AG04450 (cell line): ENCODE data around the gene MTHFD1L. TPM values are rescaled to one million over a fixed set of nuclear protein-coding genes. Genes with fewer than 3 reads are reported as not detected.
"Not testable (repeated sequence)": the region's sequence is repeated elsewhere in the genome, so short reads cannot be mapped to it uniquely, and the experiment has no call there.

Experiments
- CTCF ChIA-PET: fragments of 300-600, 350-600 bp; formaldehyde crosslinking; extraction: SDS; loops from one replicate; lab custom pipeline; 2022; ENCODE audit warnings: antibody characterized with exemption, inconsistent platforms; lab: Charles Lee
- POLR2A ChIA-PET: fragments of 350-600 bp; formaldehyde crosslinking; extraction: SDS; loops from one replicate; lab custom pipeline; 2021; ENCODE audit warnings: antibody characterized with exemption, inconsistent platforms; lab: Yijun Ruan, JAX
- DNase-seq: peaks from one replicate; pipeline ENCODE4 v3.0.0-alpha.2; 2011; ENCODE audit warnings: low read depth, low spot score
- H3K27ac ChIP-seq: one replicate; pipeline ENCODE4 v1.5.1; 2012; ENCODE audit warnings: low read depth, low read length, control low read depth
- H3K27me3 ChIP-seq: one replicate; pipeline ENCODE4 v1.6.0; 2012; ENCODE audit warnings: low read length; ENCODE audit not compliant: control insufficient read depth, insufficient read depth
- H3K4me3 ChIP-seq: 2 replicates; pipeline ENCODE4 v1.5.1; 2011; ENCODE audit warnings: mild to moderate bottlenecking, low read depth, low read length, control low read depth
- H3K9me3 ChIP-seq: 2 replicates; pipeline ENCODE4 v1.5.1; 2012; ENCODE audit warnings: low read length; ENCODE audit not compliant: control insufficient read depth, insufficient read depth
- CTCF ChIP-seq: IDR thresholded peaks from 2 replicates; pipeline ENCODE4 v1.5.1; 2011; ENCODE audit warnings: low read depth, low read length, control low read depth, inconsistent platforms
- polyA plus RNA-seq: library from polyadenylated mRNA; depleted of rRNA; stranded (reverse); fragments of >200 nt; gene quantifications from 2 replicates; pipeline ENCODE4 v1.2.3, GENCODE V29; 2011

MTHFD1L gene
- polyA plus RNA-seq, 1 experiment, result 69.1 TPM

- Histone ChIP-seq H3K27me3 (no peaks in the 10 kb centered on the region), H3K4me3 (no peak overlapping the region), H3K9me3 (no peaks in the 10 kb centered on the region), H3K27ac (no peak overlapping the region)
- DNase-seq, result no peak
- CTCF ChIA-PET, result interaction anchor here (0.6 to 1.7 kb wide), 3 partner anchors 21 to 287 kb away, joined by 3 to 6 read pairs (median 3); no protein-coding TSS in a partner anchor
- POLR2A ChIA-PET, result no interaction called here
- no peak for TF ChIP-seq CTCF
Observed at GRCh38 chr6:151038616-151039015, 173.1 kb downstream of the MTHFD1L start.

- DNase-seq, result peak; percentile 69
- POLR2A ChIA-PET, result interaction anchor here (0.5 to 1.0 kb wide), 2 partner anchors 18 to 284 kb away, joined by 3 read pairs; no protein-coding TSS in a partner anchor
Observed at GRCh38 chr6:151040888-151041521, 175.5 kb downstream of the MTHFD1L start.

GRCh38 chr6:151041686-151042085 is 176.2 kb downstream of the MTHFD1L start:
- no peak for DNase-seq
- peak overlapping the region; percentile 90 for H3K27ac ChIP-seq
- ChIA-PET CTCF (interaction anchor here (0.9 to 1.9 kb wide), 4 partner anchors 27 to 293 kb away, joined by 4 to 6 read pairs (median 5); no protein-coding TSS in a partner anchor), POLR2A (interaction anchor here (1.0 kb wide), 1 partner anchor 283 kb away, joined by 3 read pairs; no protein-coding TSS in a partner anchor)
- no peak overlapping the region for H3K4me3 ChIP-seq
- no peak for TF ChIP-seq CTCF
- no peaks in the 10 kb centered on the region for H3K27me3 ChIP-seq
- no peaks in the 10 kb centered on the region for H3K9me3 ChIP-seq

More at GRCh38 chr6:151040888-151041521, 175.5 kb downstream of the MTHFD1L start:
- CTCF ChIA-PET, result interaction anchor here (0.8 to 1.9 kb wide), 5 partner anchors 36 to 294 kb away, joined by 3 to 5 read pairs (median 5); no protein-coding TSS in a partner anchor
- H3K27ac ChIP-seq, result peak overlapping the region; percentile 90
- H3K4me3 ChIP-seq, H3K9me3 ChIP-seq, H3K27me3 ChIP-seq: not testable (repeated sequence)

GRCh38 chr6:151042911-151043330 is 177.4 kb downstream of the MTHFD1L start:
- not testable (repeated sequence) for H3K27me3 ChIP-seq, DNase-seq, H3K27ac ChIP-seq, H3K4me3 ChIP-seq, H3K9me3 ChIP-seq
- CTCF ChIA-PET, result interaction anchor here (1.5 to 1.9 kb wide), 3 partner anchors 29 to 292 kb away, joined by 5 to 6 read pairs (median 5); no protein-coding TSS in a partner anchor
- POLR2A ChIA-PET, result interaction anchor here (0.7 kb wide), 1 partner anchor 133 kb away, joined by 7 read pairs; no protein-coding TSS in a partner anchor

GRCh38 chr6:151043944-151044343 is 178.4 kb downstream of the MTHFD1L start:
- ChIA-PET CTCF (no interaction called here), POLR2A (no interaction called here)
- H3K4me3 ChIP-seq, result no peak overlapping the region
- H3K27ac ChIP-seq, result peak overlapping the region; percentile 92
- H3K9me3 ChIP-seq, result no peaks in the 10 kb centered on the region; the same call in 1 of the 2 replicates
- no peaks in the 10 kb centered on the region for H3K27me3 ChIP-seq
- TF ChIP-seq CTCF, result no peak
- DNase-seq, result no peak
